ENCODE measurements around the gene AMER2. TPM values are rescaled to one million over a fixed set of nuclear protein-coding genes. Genes with fewer than 3 reads are reported as not detected.

AMER2 gene
- total and polyA plus RNA-seq, 10 donors = not detected

DNA sequence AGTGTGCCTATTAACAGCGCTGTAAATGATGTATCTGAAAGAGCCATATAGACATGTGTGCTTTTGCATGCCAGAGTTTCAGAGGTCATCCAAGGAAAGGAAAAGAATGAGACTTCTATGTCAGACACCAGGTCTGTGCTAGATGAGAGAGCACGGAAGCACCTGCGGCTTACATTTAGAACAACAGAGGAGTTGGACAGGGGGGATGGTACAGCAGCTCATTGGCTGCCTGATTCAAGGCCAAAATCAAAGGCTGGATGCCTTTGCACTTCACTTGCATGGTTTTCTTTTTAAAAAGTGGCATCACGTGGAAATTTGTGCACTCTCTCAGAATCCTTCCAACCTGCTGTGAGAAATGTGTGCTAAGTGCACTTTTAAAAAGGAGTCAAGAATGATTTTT, 32.8 kb upstream of the AMER2 start:
- no peak for DNase-seq
- WGBS, 5 donors = 82 to 92% (median 88%) methylated on average over 4 of the region's 4 CpGs
- Histone ChIP-seq H3K9me3 (no peaks in the 10 kb centered on the region), H3K27ac (no peak overlapping the region), H3K4me3 (no peak overlapping the region), H3K4me1 (no peaks in the 10 kb centered on the region), H3K27me3 (replicated peaks in 1 of 7) (peaks cover 0 to 44% (median 0%) of the 10 kb centered on the region in 7 donors), H3K36me3 (no peaks in the 10 kb centered on the region)
- intact Hi-C loops (cut with DNase I; ENCODE audit: low total_unique reads) = no loop called here
- TF ChIP-seq POLR2AphosphoS5 (IDR thresholded peaks at IDR 0.05) (no peak), POLR2A (IDR thresholded peaks at IDR 0.05) (no peak)
- TF ChIP-seq, protein P1, sequence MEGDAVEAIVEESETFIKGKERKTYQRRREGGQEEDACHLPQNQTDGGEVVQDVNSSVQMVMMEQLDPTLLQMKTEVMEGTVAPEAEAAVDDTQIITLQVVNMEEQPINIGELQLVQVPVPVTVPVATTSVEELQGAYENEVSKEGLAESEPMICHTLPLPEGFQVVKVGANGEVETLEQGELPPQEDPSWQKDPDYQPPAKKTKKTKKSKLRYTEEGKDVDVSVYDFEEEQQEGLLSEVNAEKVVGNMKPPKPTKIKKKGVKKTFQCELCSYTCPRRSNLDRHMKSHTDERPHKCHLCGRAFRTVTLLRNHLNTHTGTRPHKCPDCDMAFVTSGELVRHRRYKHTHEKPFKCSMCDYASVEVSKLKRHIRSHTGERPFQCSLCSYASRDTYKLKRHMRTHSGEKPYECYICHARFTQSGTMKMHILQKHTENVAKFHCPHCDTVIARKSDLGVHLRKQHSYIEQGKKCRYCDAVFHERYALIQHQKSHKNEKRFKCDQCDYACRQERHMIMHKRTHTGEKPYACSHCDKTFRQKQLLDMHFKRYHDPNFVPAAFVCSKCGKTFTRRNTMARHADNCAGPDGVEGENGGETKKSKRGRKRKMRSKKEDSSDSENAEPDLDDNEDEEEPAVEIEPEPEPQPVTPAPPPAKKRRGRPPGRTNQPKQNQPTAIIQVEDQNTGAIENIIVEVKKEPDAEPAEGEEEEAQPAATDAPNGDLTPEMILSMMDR (IDR thresholded peaks at IDR 0.05 in 8 of 11, conservative IDR thresholded peaks at IDR 0.05 in 3 of 11) = no peak

DNA sequence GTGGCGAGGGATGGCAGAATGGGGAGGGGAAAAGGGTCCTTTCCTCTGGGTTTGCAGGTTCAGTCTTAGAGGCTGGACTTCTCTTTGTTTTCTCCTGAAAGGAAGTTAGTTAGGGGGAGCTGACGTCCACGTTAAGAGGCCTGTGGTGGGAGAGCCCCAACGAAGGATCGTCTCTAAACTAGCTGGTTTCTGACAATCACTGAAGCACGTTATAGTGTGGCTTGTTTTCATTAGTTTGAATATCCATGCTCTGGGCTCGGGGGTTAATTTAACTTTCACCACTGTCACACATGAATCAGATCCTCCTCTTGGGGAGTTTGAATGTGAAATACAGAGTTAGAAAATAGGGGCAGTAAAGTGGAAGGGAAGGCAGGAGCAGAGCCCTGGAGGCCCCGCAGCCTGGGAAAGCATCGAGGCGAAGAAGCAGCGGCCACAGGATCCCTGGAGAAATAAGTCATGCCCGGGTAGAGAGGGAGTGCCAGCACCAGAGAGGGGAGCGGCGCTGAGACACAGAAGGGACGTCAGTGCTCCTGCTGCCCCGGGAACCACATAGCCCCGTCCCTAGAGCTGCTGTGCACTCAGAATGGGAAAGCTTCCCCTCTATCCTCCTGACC, 31.1 kb upstream of the AMER2 start:
- WGBS, 5 donors = 33 to 43% (median 39%) methylated on average over 17 of the region's 17 CpGs
- H3K4me1 ChIP-seq = no peaks in the 10 kb centered on the region
- intact Hi-C loops (cut with DNase I; ENCODE audit: low total_unique reads) = no loop called here
- H3K36me3 ChIP-seq = no peaks in the 10 kb centered on the region
- no peak overlapping the region for H3K4me3 ChIP-seq
- TF ChIP-seq POLR2A (IDR thresholded peaks at IDR 0.05) (no peak), POLR2AphosphoS5 (IDR thresholded peaks at IDR 0.05) (no peak)
- TF ChIP-seq, protein P1 (IDR thresholded peaks at IDR 0.05 in 8 of 11, conservative IDR thresholded peaks at IDR 0.05 in 3 of 11) = no peak
- no peak for DNase-seq
- peaks cover 0 to 40% (median 0%) of the 10 kb centered on the region in 7 donors for H3K27me3 ChIP-seq (replicated peaks in 1 of 7)
- H3K9me3 ChIP-seq = no peaks in the 10 kb centered on the region
- no peak overlapping the region for H3K27ac ChIP-seq

DNA sequence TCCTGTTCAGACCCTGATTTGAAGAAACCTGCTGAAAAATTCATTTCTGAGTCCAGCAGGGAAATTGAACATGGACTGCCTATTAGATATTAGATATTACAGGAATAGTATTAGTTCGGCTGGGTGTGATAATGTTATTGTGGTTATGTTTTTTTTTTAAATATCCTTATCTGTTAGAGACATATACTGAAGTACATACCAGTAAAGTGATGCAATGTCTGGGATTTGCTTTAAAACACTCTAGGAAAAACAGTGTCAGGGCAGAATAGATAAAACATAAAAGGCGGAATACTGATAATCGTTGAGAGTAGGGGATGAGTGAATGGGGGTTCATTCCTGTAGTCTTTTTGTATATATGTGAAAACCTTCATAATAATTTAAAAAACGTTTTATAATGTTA, 28.7 kb upstream of the AMER2 start:
- H3K27ac ChIP-seq = no peak overlapping the region
- no peaks in the 10 kb centered on the region for H3K36me3 ChIP-seq
- TF ChIP-seq POLR2AphosphoS5 (IDR thresholded peaks at IDR 0.05) = no peak
- no peak for TF ChIP-seq POLR2A (IDR thresholded peaks at IDR 0.05)
- TF ChIP-seq, protein P1 (IDR thresholded peaks at IDR 0.05 in 8 of 11, conservative IDR thresholded peaks at IDR 0.05 in 3 of 11) = no peak
- H3K4me1 ChIP-seq = no peaks in the 10 kb centered on the region
- peaks cover 0 to 30% (median 0%) of the 10 kb centered on the region in 7 donors for H3K27me3 ChIP-seq (replicated peaks in 1 of 7)
- no peak overlapping the region for H3K4me3 ChIP-seq
- intact Hi-C loops (cut with DNase I; ENCODE audit: low total_unique reads) = no loop called here
- H3K9me3 ChIP-seq = no peaks in the 10 kb centered on the region
- WGBS, 5 donors = 64 to 80% (median 71%) methylated on average over 4 of the region's 4 CpGs
- no peak for DNase-seq

DNA sequence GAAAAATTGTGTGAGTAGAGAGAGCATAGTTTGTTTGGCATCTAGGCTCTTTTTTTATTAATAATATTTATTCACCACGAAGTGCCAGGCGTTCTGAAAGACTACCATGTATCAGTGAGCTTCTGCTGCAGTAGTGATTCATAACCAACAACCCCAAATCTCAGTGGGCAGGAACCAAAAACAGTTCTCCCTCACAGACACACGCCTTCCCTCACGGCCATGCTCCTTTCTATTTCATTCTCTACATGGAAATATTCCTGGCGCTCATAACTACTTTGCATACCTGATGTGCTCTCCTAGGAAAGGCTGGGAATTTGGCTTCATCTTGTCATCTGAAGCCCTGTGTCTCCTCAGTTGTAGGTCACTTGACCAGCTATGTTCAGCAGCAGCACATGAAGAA, 26.6 kb upstream of the AMER2 start:
- Histone ChIP-seq H3K36me3 (no peaks in the 10 kb centered on the region), H3K4me1 (no peaks in the 10 kb centered on the region), H3K4me3 (no peak overlapping the region), H3K27me3 (replicated peaks in 1 of 7) (peaks cover 0 to 29% (median 0%) of the 10 kb centered on the region in 7 donors), H3K27ac (no peak overlapping the region), H3K9me3 (peaks cover 0 to 3% (median 0%) of the 10 kb centered on the region in 8 donors)
- TF ChIP-seq POLR2A (IDR thresholded peaks at IDR 0.05) (no peak), POLR2AphosphoS5 (IDR thresholded peaks at IDR 0.05) (no peak)
- TF ChIP-seq, protein P1 (IDR thresholded peaks at IDR 0.05 in 8 of 11, conservative IDR thresholded peaks at IDR 0.05 in 3 of 11) = no peak
- intact Hi-C loops (cut with DNase I; ENCODE audit: low total_unique reads) = no loop called here
- WGBS, 5 donors = 77 to 87% (median 79%) methylated on average over 5 of the region's 5 CpGs
- no peak for DNase-seq
